Esophagus squamous epithelium (tissue), 4 donors: Measurements from ENCODE around the gene PRR20G.

Experiments used
- CTCF ChIP-seq, 6 experiments: fragments of 450-650 bp in 4 of 6; fragments of 200-600 bp in 2 of 6; sonication (generic) in 2 of 6; IDR thresholded peaks; one replicate each; pipeline ENCODE4 v1.5.1; 2016 to 2019; ENCODE audit warnings: antibody characterized with exemption in 6 of 6, mild to moderate bottlenecking in 4 of 6, moderate library complexity in 4 of 6
- POLR2A ChIP-seq, 4 donors: fragments of 450-650 bp; IDR thresholded peaks; one replicate each; pipeline ENCODE4 v1.6.1; 2017; ENCODE audit warnings: antibody characterized with exemption in 4 of 4, mild to moderate bottlenecking in 4 of 4, moderate library complexity in 3 of 4

- TF ChIP-seq POLR2A (IDR thresholded peaks at IDR 0.05) (no peak), CTCF (IDR thresholded peaks at IDR 0.05) (no peak)
Observed at GRCh38 chr3:127266186-127266585, 21.7 kb downstream of the PRR20G start.
